SK-N-SH (cell line): Measurements from ENCODE around the gene WDR64. TPM values are rescaled to one million over a fixed set of nuclear protein-coding genes. Genes with fewer than 3 reads are reported as not detected.

ENCODE experiments used
- CTCF ChIA-PET: fragments of 300-600, 350-600 bp; formaldehyde crosslinking; extraction: SDS; loops from one replicate; lab custom pipeline; 2021; lab: Yijun Ruan, JAX
- POLR2A ChIA-PET: fragments of 350-600 bp; sonication (Branson Sonifier 250); formaldehyde crosslinking; extraction: SDS; loops from one replicate; lab custom pipeline; 2020; ENCODE audit warnings: antibody characterized with exemption, inconsistent platforms; lab: Yijun Ruan, JAX
- DNase-seq: peaks from one replicate; pipeline ENCODE4 v3.0.0; 2012
- H2AFZ ChIP-seq: fragments of 200-600 bp; sonication (generic); 2 replicates; pipeline ENCODE4 v1.8.1; 2016; ENCODE audit warnings: antibody characterized with exemption, mild to moderate bottlenecking, low read depth
- H3F3A ChIP-seq: fragments of 200-600 bp; sonication (generic); replicated peaks from 2 replicates; pipeline ENCODE3; 2016; ENCODE audit warnings: antibody characterized with exemption, mild to moderate bottlenecking; ENCODE audit not compliant: insufficient read depth
- H3K27ac ChIP-seq, 2 experiments: fragments of 200-500 bp in 1 of 2; fragments of 200-600 bp in 1 of 2; sonication (Bioruptor generic) in 1 of 2; sonication (generic), shearing (Covaris generic) in 1 of 2; 2 replicates each; pipeline versions ENCODE4 v1.5.1 to v1.6.1; 2014 to 2016; ENCODE audit warnings: low read depth in 2 of 2, inconsistent platforms in 1 of 2, low read length in 1 of 2, mild to moderate bottlenecking in 1 of 2, mixed read lengths in 1 of 2
- H3K27me3 ChIP-seq: fragments of 200-600 bp; sonication (generic), shearing (Covaris generic); 2 replicates; pipeline ENCODE4 v1.6.1; 2016; ENCODE audit warnings: mixed run types; ENCODE audit not compliant: insufficient read depth
- H3K36me3 ChIP-seq, 2 experiments: fragments of 200-500 bp in 1 of 2; fragments of 200-600 bp in 1 of 2; sonication (Bioruptor generic) in 1 of 2; sonication (generic) in 1 of 2; replicated peaks in 1 of 2; 2 replicates each; pipeline versions ENCODE3 to v1.5.1; 2014 to 2016; ENCODE audit warnings: low read length in 1 of 2, mild to moderate bottlenecking in 1 of 2; ENCODE audit not compliant: insufficient read depth in 2 of 2, control insufficient read depth in 1 of 2
- H3K4me1 ChIP-seq, 2 experiments: fragments of 200-500 bp in 1 of 2; fragments of 200-600 bp in 1 of 2; sonication (Bioruptor generic) in 1 of 2; sonication (generic), shearing (Covaris generic) in 1 of 2; 2 replicates each; pipeline versions ENCODE4 v1.5.1 to v1.6.1; 2014 to 2016; ENCODE audit warnings: low read depth in 1 of 2, low read length in 1 of 2, mixed run types in 1 of 2; ENCODE audit not compliant: insufficient read depth in 2 of 2, control insufficient read depth in 1 of 2
- H3K4me2 ChIP-seq: fragments of 200-600 bp; sonication (generic), shearing (Covaris generic); 2 replicates; pipeline ENCODE4 v1.6.1; 2017; ENCODE audit warnings: mixed run types
- H3K4me3 ChIP-seq, 2 experiments: fragments of 200-500 bp in 1 of 2; fragments of 200-600 bp in 1 of 2; sonication (Bioruptor generic) in 1 of 2; sonication (generic), shearing (Covaris generic) in 1 of 2; 2 replicates each; pipeline versions ENCODE4 v1.5.1 to v1.8.1; 2014 to 2016; ENCODE audit warnings: low read depth in 2 of 2, inconsistent platforms in 1 of 2, low read length in 1 of 2, mild to moderate bottlenecking in 1 of 2, mixed read lengths in 1 of 2, moderate library complexity in 1 of 2
- H3K79me2 ChIP-seq: fragments of 200-600 bp; sonication (generic); 2 replicates; pipeline ENCODE4 v1.8.1; 2017; ENCODE audit warnings: mild to moderate bottlenecking; ENCODE audit not compliant: insufficient read depth
- H3K9ac ChIP-seq: fragments of 200-600 bp; sonication (generic); 2 replicates; pipeline ENCODE4 v1.6.1; 2017; ENCODE audit warnings: mixed run types
- H3K9me2 ChIP-seq: fragments of 200-600 bp; sonication (generic); 2 replicates; pipeline ENCODE4 v1.6.1; 2017; ENCODE audit warnings: mixed run types
- H3K9me3 ChIP-seq: fragments of 200-600 bp; sonication (generic); 2 replicates; pipeline ENCODE4 v1.6.1; 2017; ENCODE audit warnings: mixed run types, mild to moderate bottlenecking, moderate library complexity
- H4K20me1 ChIP-seq: fragments of 200-600 bp; sonication (generic); 2 replicates; pipeline ENCODE4 v1.6.1; 2017; ENCODE audit warnings: mild to moderate bottlenecking, mixed run types; ENCODE audit not compliant: insufficient read depth
- CHD2 ChIP-seq: fragments of 150-350 bp; IDR thresholded peaks from 2 replicates; pipeline ENCODE4 v1.6.1; 2018; ENCODE audit warnings: low read length; ENCODE audit not compliant: partially characterized antibody
- EP300 ChIP-seq, 2 experiments: IDR thresholded peaks; 2 replicates each; pipeline versions ENCODE4 v1.4.0 to v1.6.1; 2012; ENCODE audit warnings: borderline replicate concordance in 1 of 2, low read depth in 1 of 2, low read length in 1 of 2
- EZH2phosphoT487 ChIP-seq: fragments of 200-600 bp; sonication (generic); IDR thresholded peaks from 2 replicates; pipeline ENCODE4 v1.6.1; 2017; ENCODE audit warnings: low read depth, mixed run types, mild to moderate bottlenecking, antibody characterized with exemption, moderate library complexity, borderline replicate concordance
- FOSL2 ChIP-seq: IDR thresholded peaks from 2 replicates; pipeline ENCODE4 v1.4.0; 2012; ENCODE audit warnings: low read depth, mild to moderate bottlenecking, moderate library complexity, borderline replicate concordance
- FOXM1 ChIP-seq: IDR thresholded peaks from 2 replicates; pipeline ENCODE4 v1.4.0; 2012; ENCODE audit warnings: low read depth, mild to moderate bottlenecking
- GATA2 ChIP-seq: sonication (generic); formaldehyde crosslinking; IDR thresholded peaks from 2 replicates; pipeline ENCODE4 v1.5.0; 2020; ENCODE audit warnings: mild to moderate bottlenecking, missing genetic modification reagents
- IRF3 ChIP-seq: fragments of 150-350 bp; IDR thresholded peaks from 2 replicates; pipeline ENCODE4 v1.6.1; 2016; ENCODE audit warnings: mild to moderate bottlenecking, low read depth, low read length
- JUND ChIP-seq: IDR thresholded peaks from 2 replicates; pipeline ENCODE4 v1.4.0; 2012
- MAX ChIP-seq: IDR thresholded peaks from 2 replicates; pipeline ENCODE4 v1.4.0; 2012; ENCODE audit warnings: low read depth
- NFIC ChIP-seq: IDR thresholded peaks from 2 replicates; pipeline ENCODE4 v1.4.0; 2012; ENCODE audit warnings: borderline replicate concordance
- NRF1 ChIP-seq: IDR thresholded peaks from 2 replicates; pipeline ENCODE4 v1.6.1; 2012; ENCODE audit warnings: low read depth, mild to moderate bottlenecking, low read length
- PBX3 ChIP-seq: IDR thresholded peaks from 2 replicates; pipeline ENCODE4; 2012
- RAD21 ChIP-seq: IDR thresholded peaks from 2 replicates; pipeline ENCODE4 v1.6.1; 2012; ENCODE audit warnings: mild to moderate bottlenecking, low read length
- RCOR1 ChIP-seq: fragments of 150-350 bp; IDR thresholded peaks from 2 replicates; pipeline ENCODE4 v1.6.1; 2017; ENCODE audit warnings: antibody characterized with exemption, low read length
- RXRA ChIP-seq: IDR thresholded peaks from 2 replicates; pipeline ENCODE4 v1.4.0; 2012; ENCODE audit warnings: low read depth, mild to moderate bottlenecking, borderline replicate concordance
- SIN3A ChIP-seq: IDR thresholded peaks from 2 replicates; pipeline ENCODE4 v1.6.1; 2012; ENCODE audit warnings: low read depth, mild to moderate bottlenecking, low read length, moderate library complexity, borderline replicate concordance
- TAF1 ChIP-seq: IDR thresholded peaks from 2 replicates; pipeline ENCODE4 v1.6.1; 2012; ENCODE audit warnings: low read depth, mild to moderate bottlenecking, low read length, moderate library complexity, borderline replicate concordance
- TCF12 ChIP-seq: IDR thresholded peaks from 2 replicates; pipeline ENCODE4 v1.4.0; 2012
- TEAD4 ChIP-seq: IDR thresholded peaks from 2 replicates; pipeline ENCODE4 v1.4.0; 2012; ENCODE audit warnings: mild to moderate bottlenecking, borderline replicate concordance; ENCODE audit not compliant: insufficient read depth
- USF1 ChIP-seq: IDR thresholded peaks from 2 replicates; pipeline ENCODE4 v1.4.0; 2012; ENCODE audit warnings: low read depth, borderline replicate concordance
- USF2 ChIP-seq: fragments of 150-350 bp; IDR thresholded peaks from 2 replicates; pipeline ENCODE4 v1.6.1; 2017; ENCODE audit warnings: antibody characterized with exemption, low read length, low read depth, borderline replicate concordance
- ZBTB33 ChIP-seq: IDR thresholded peaks from 2 replicates; pipeline ENCODE4 v1.4.0; 2012; ENCODE audit warnings: low read depth, borderline replicate concordance
- WGBS: methylation state at CpG from one replicate; pipeline ENCODE4 v1.1.6; 2017; ENCODE audit warnings: low lambda C conversion rate; 5-methylcytosine and 5-hydroxymethylcytosine counted together
- polyA plus RNA-seq, 3 experiments: library from polyadenylated mRNA; depleted of rRNA; stranded (reverse); fragments of >200 nt; gene quantifications; 2 replicates each; pipeline ENCODE4 v1.2.3, GENCODE V29; 2012

The WDR64 gene
- polyA plus RNA-seq, 1 of the 3 experiments (the other 2 are of a cell fraction): not detected

GRCh38 chr1:241648159-241648558 is 3.9 kb upstream of the WDR64 start:
- Histone ChIP-seq H3K27ac (no peak overlapping the region), H3K4me1 (no peaks in the 10 kb centered on the region), H3K27me3 (no peaks in the 10 kb centered on the region), H3K9me3 (no peaks in the 10 kb centered on the region), H3K9ac (no peak overlapping the region), H4K20me1 (no peaks in the 10 kb centered on the region), H3K36me3 (no peaks in the 10 kb centered on the region), H3K79me2 (no peaks in the 10 kb centered on the region), H3F3A (no peaks in the 10 kb centered on the region), H3K4me3 (no peak overlapping the region), H2AFZ (no peak overlapping the region), H3K4me2 (no peak overlapping the region), H3K9me2 (no peaks in the 10 kb centered on the region)
- CTCF ChIA-PET: interaction anchor here (1.5 kb wide), 1 partner anchor 37 kb away, joined by 4 read pairs; no protein-coding TSS in a partner anchor
- 36% methylated on average over 1 of the region's 1 CpG for WGBS
- DNase-seq: no peak
- TF ChIP-seq RCOR1 (no peak), RXRA (no peak), NRF1 (no peak), JUND (no peak), USF1 (no peak), FOXM1 (no peak)
- POLR2A ChIA-PET: no interaction called here

GRCh38 chr1:241654019-241654418 is 1.9 kb downstream of the WDR64 start:
- no peak overlapping the region for H2AFZ ChIP-seq
- no peaks in the 10 kb centered on the region for H3K4me1 ChIP-seq
- H3K27me3 ChIP-seq: no peaks in the 10 kb centered on the region
- no peaks in the 10 kb centered on the region for H3F3A ChIP-seq
- TF ChIP-seq EZH2phosphoT487 (no peak), ZBTB33 (no peak), CHD2 (no peak), TCF12 (no peak), TEAD4 (no peak), GATA2 (CRISPR knock-in tag) (no peak), NRF1 (no peak), IRF3 (no peak), RAD21 (no peak), FOXM1 (no peak), EP300 (IDR thresholded peaks at IDR 0.05; ENCODE audit: borderline replicate concordance in 1 of 2, low read depth in 1 of 2, low read length in 1 of 2) (no peak), NFIC (no peak), USF2 (no peak), SIN3A (no peak), TAF1 (no peak), MAX (no peak), USF1 (no peak), FOSL2 (no peak), JUND (no peak), PBX3 (no peak)
- no peaks in the 10 kb centered on the region for H3K9me3 ChIP-seq
- no peak overlapping the region for H3K4me3 ChIP-seq
- no peaks in the 10 kb centered on the region for H3K79me2 ChIP-seq
- DNase-seq: no peak
- H3K36me3 ChIP-seq: no peaks in the 10 kb centered on the region
- ChIA-PET POLR2A (no interaction called here), CTCF (no interaction called here)
- no peaks in the 10 kb centered on the region for H4K20me1 ChIP-seq
- H3K9me2 ChIP-seq: no peaks in the 10 kb centered on the region
- no peak overlapping the region for H3K27ac ChIP-seq
- H3K4me2 ChIP-seq: no peak overlapping the region
- WGBS: 48% methylated on average over 1 of the region's 1 CpG
- H3K9ac ChIP-seq: no peak overlapping the region
